ENCODE data around the gene TSPAN10. TPM values are rescaled to one million over a fixed set of nuclear protein-coding genes. Genes with fewer than 3 reads are reported as not detected.

Gene TSPAN10
- total and polyA plus RNA-seq, 4 donors, result 0.17 to 0.84 (median 0.29) TPM

- 92% methylated on average over 6 of the region's 6 CpGs for WGBS
These were observed 58.2 kb downstream of the TSPAN10 start for GRCh38 chr17:81695211-81695610.

GRCh38 chr17:81695801-81696200, 58.8 kb downstream of the TSPAN10 start:
- Histone ChIP-seq H3K4me3 (ENCODE audit: low read depth in 1 of 3, low read length in 3 of 3) (no peak overlapping the region), H3K9ac (ENCODE audit: low read depth in 1 of 2, low read length in 2 of 2) (no peak overlapping the region), H3K4me1 (ENCODE audit: control insufficient read depth in 4 of 4, insufficient read depth in 4 of 4, low read length in 3 of 4) (peaks cover 0 to 3% (median 2%) of the 10 kb centered on the region in 4 donors), H3K27me3 (ENCODE audit: control insufficient read depth in 4 of 4, insufficient read depth in 4 of 4, low read length in 3 of 4) (no peaks in the 10 kb centered on the region), H3K36me3 (ENCODE audit: control insufficient read depth in 4 of 4, insufficient read depth in 3 of 4, low read depth in 1 of 4, low read length in 3 of 4) (peaks cover 18 to 86% (median 27%) of the 10 kb centered on the region in 4 donors), H3K9me3 (ENCODE audit: control insufficient read depth in 4 of 4, low read length in 3 of 4) (no peaks in the 10 kb centered on the region), H3K27ac (ENCODE audit: low read depth in 1 of 2, low read length in 2 of 2) (no peak overlapping the region)
- no peak for DNase-seq (ENCODE audit: low spot score)
- WGBS, result 96% methylated on average over 22 of the region's 22 CpGs
- TF ChIP-seq GABPA (IDR thresholded peaks at IDR 0.05 in 1 of 2, conservative IDR thresholded peaks at IDR 0.05 in 1 of 2) (no peak), HNF4A (conservative IDR thresholded peaks at IDR 0.05) (no peak), YY1 (IDR thresholded peaks at IDR 0.05) (no peak), HNF4G (IDR thresholded peaks at IDR 0.05) (no peak), REST (IDR thresholded peaks at IDR 0.05) (no peak), FOXA1 (IDR thresholded peaks at IDR 0.05) (no peak), SP1 (IDR thresholded peaks at IDR 0.05) (no peak), EGR1 (IDR thresholded peaks at IDR 0.05; ENCODE audit: low read depth in 2 of 2) (no peak), RAD21 (IDR thresholded peaks at IDR 0.05) (no peak), ATF3 (IDR thresholded peaks at IDR 0.05) (no peak), RXRA (IDR thresholded peaks at IDR 0.05) (no peak), JUND (IDR thresholded peaks at IDR 0.05) (no peak), NR2F2 (IDR thresholded peaks at IDR 0.05) (no peak), FOXA2 (IDR thresholded peaks at IDR 0.05) (no peak)

More at GRCh38 chr17:81695211-81695610, 58.2 kb downstream of the TSPAN10 start:
- no peak overlapping the region for H3K4me3 ChIP-seq (ENCODE audit: low read depth in 1 of 3, low read length in 3 of 3)
- no peak for DNase-seq (ENCODE audit: low spot score)
- H3K36me3 ChIP-seq (ENCODE audit: control insufficient read depth in 4 of 4, insufficient read depth in 3 of 4, low read depth in 1 of 4, low read length in 3 of 4), result peaks cover 16 to 89% (median 27%) of the 10 kb centered on the region in 4 donors
- no peaks in the 10 kb centered on the region for H3K9me3 ChIP-seq (ENCODE audit: control insufficient read depth in 4 of 4, low read length in 3 of 4)
- TF ChIP-seq NR2F2 (IDR thresholded peaks at IDR 0.05), result no peak
- TF ChIP-seq CTCF (IDR thresholded peaks at IDR 0.05; ENCODE audit: low read depth, low read length, missing input control), result no peak
- no peak for TF ChIP-seq GABPA (IDR thresholded peaks at IDR 0.05 in 1 of 2, conservative IDR thresholded peaks at IDR 0.05 in 1 of 2)
- TF ChIP-seq TAF1 (conservative IDR thresholded peaks at IDR 0.05), result no peak
- TF ChIP-seq ZBTB33 (IDR thresholded peaks at IDR 0.05), result no peak
- TF ChIP-seq HNF4A (conservative IDR thresholded peaks at IDR 0.05), result no peak
- TF ChIP-seq EGR1 (IDR thresholded peaks at IDR 0.05; ENCODE audit: low read depth in 2 of 2), result no peak
- no peak for TF ChIP-seq FOXA2 (IDR thresholded peaks at IDR 0.05)
- no peak for TF ChIP-seq SP1 (IDR thresholded peaks at IDR 0.05)
- TF ChIP-seq ATF3 (IDR thresholded peaks at IDR 0.05), result no peak
- no peak for TF ChIP-seq RXRA (IDR thresholded peaks at IDR 0.05)
- TF ChIP-seq RAD21 (IDR thresholded peaks at IDR 0.05), result no peak
- TF ChIP-seq MAX (IDR thresholded peaks at IDR 0.05), result no peak
- no peak for TF ChIP-seq JUND (IDR thresholded peaks at IDR 0.05)
- no peak overlapping the region for H3K27ac ChIP-seq (ENCODE audit: low read depth in 1 of 2, low read length in 2 of 2)
- no peaks in the 10 kb centered on the region for H3K4me1 ChIP-seq (ENCODE audit: control insufficient read depth in 4 of 4, insufficient read depth in 4 of 4, low read length in 3 of 4)
- H3K27me3 ChIP-seq (ENCODE audit: control insufficient read depth in 4 of 4, insufficient read depth in 4 of 4, low read length in 3 of 4), result no peaks in the 10 kb centered on the region
- no peak overlapping the region for H3K9ac ChIP-seq (ENCODE audit: low read depth in 1 of 2, low read length in 2 of 2)

Measured in liver (tissue), 9 donors.